K562 (cell line): Measurements from ENCODE around the gene IFI6. TPM values are rescaled to one million over a fixed set of nuclear protein-coding genes. Genes with fewer than 3 reads are reported as not detected.

Experiments used
- ATAC-seq: fragments of 200-7000 bp; cut with Tn5 transposase; 3 replicates; pipeline ENCODE4 v1.9.1; 2020; ENCODE audit warnings: moderate library complexity
- BruUV-seq: library from RNA; stranded (reverse); fragments of 400-500 nt; replicated peaks from 2 replicates; lab custom pipeline; 2021; lab: Mats Ljungman, UMichigan
- CTCF ChIA-PET: fragments of 300-600 bp; formaldehyde crosslinking; extraction: SDS; loops from one replicate; lab custom pipeline; 2021; ENCODE audit warnings: low intra/inter-chr PET ratio; lab: Yijun Ruan, JAX
- POLR2A ChIA-PET: fragments of 300-600, 350-650 bp; sonication (Branson Sonifier 250); formaldehyde crosslinking; extraction: SDS; loops from one replicate; lab custom pipeline; 2021; ENCODE audit warnings: antibody characterized with exemption, inconsistent platforms; lab: Yijun Ruan, JAX
- DNase-seq, 4 experiments: peaks; one replicate each; pipeline versions ENCODE4 v3.0.0 to v3.0.0-alpha.2; 2011 to 2018; ENCODE audit warnings: low spot score in 3 of 4, mixed read lengths in 3 of 4; ENCODE audit errors: extremely low read depth in 1 of 4
- FAIRE-seq: peaks from 2 replicates; lab custom pipeline; 2011; peaks lifted over from hg19 to GRCh38; lab: Jason Lieb, UNC
- H2AFZ ChIP-seq: 2 replicates; pipeline ENCODE4 v1.6.0; 2011; ENCODE audit warnings: low read depth, low read length, control low read depth, inconsistent platforms
- H3K27ac ChIP-seq: fragments of 200-600 bp; 3 replicates; pipeline ENCODE4 v1.8.0; 2011; ENCODE audit warnings: low read depth, mild to moderate bottlenecking, control low read depth, inconsistent platforms, low read length, moderate library complexity, mixed read lengths; ENCODE audit errors: extremely low read depth
- H3K27me3 ChIP-seq, 2 experiments: fragments of 300-600 bp in 1 of 2; 2 replicates in 1 of 2; 3 replicates in 1 of 2; pipeline versions ENCODE4 v1.6.0 to v1.8.0; 2011; ENCODE audit warnings: inconsistent platforms in 2 of 2, low read length in 2 of 2, mild to moderate bottlenecking in 1 of 2, mixed read lengths in 1 of 2, moderate library complexity in 1 of 2; ENCODE audit not compliant: control insufficient read depth in 2 of 2, insufficient read depth in 2 of 2
- H3K36me3 ChIP-seq: fragments of 300-600 bp; 3 replicates; pipeline ENCODE4 v1.8.0; 2011; ENCODE audit warnings: mild to moderate bottlenecking, low read length, inconsistent platforms; ENCODE audit not compliant: control insufficient read depth, insufficient read depth
- H3K4me1 ChIP-seq, 2 experiments: fragments of 200-600 bp in 1 of 2; replicated peaks in 1 of 2; 2 replicates in 1 of 2; 3 replicates in 1 of 2; pipeline versions ENCODE4 v1.5.1 to v1.8.0; 2011; ENCODE audit warnings: inconsistent platforms in 2 of 2, low read length in 2 of 2, mild to moderate bottlenecking in 1 of 2, mixed read lengths in 1 of 2, moderate library complexity in 1 of 2; ENCODE audit not compliant: control insufficient read depth in 2 of 2, insufficient read depth in 2 of 2
- H3K4me2 ChIP-seq: 2 replicates; pipeline ENCODE4 v1.6.1; 2011; ENCODE audit warnings: low read length, control low read depth, inconsistent platforms, mixed read lengths; ENCODE audit not compliant: insufficient read depth
- H3K4me3 ChIP-seq: fragments of 200-600 bp; sonication (generic), shearing (Covaris generic); 2 replicates; pipeline ENCODE4 v1.5.1; 2016; ENCODE audit warnings: control low read depth, inconsistent platforms
- H3K79me2 ChIP-seq: fragments of 200-600 bp; 3 replicates; pipeline ENCODE4 v1.8.0; 2011; ENCODE audit warnings: low read length, inconsistent platforms; ENCODE audit not compliant: control insufficient read depth, insufficient read depth
- H3K9ac ChIP-seq, 2 experiments: 2 replicates each; pipeline versions ENCODE4 v1.6.0 to v1.6.1; 2011; ENCODE audit warnings: low read depth in 2 of 2, low read length in 2 of 2, control low read depth in 1 of 2, inconsistent platforms in 1 of 2, mild to moderate bottlenecking in 1 of 2, mixed read lengths in 1 of 2; ENCODE audit not compliant: insufficient read depth in 1 of 2
- H3K9me1 ChIP-seq: one replicate; pipeline ENCODE4 v1.6.0; 2011; ENCODE audit warnings: inconsistent platforms, mild to moderate bottlenecking, low read length, moderate library complexity; ENCODE audit not compliant: control insufficient read depth, insufficient read depth
- H3K9me3 ChIP-seq: replicated peaks from 2 replicates; pipeline ENCODE4 v1.5.1; 2011; ENCODE audit warnings: low read depth, low read length, inconsistent platforms; ENCODE audit not compliant: control insufficient read depth, insufficient read depth
- H4K20me1 ChIP-seq: replicated peaks from 2 replicates; pipeline ENCODE4 v1.6.1; 2011; ENCODE audit warnings: low read length, inconsistent platforms, mixed read lengths; ENCODE audit not compliant: control insufficient read depth, insufficient read depth
- BRD9 ChIP-seq: fragments of 450-650 bp; IDR thresholded peaks from 2 replicates; pipeline ENCODE4 v1.6.1; 2018; ENCODE audit warnings: low read depth; ENCODE audit not compliant: partially characterized antibody
- HDAC6 ChIP-seq: IDR thresholded peaks from 2 replicates; pipeline ENCODE4 v1.6.1; 2012; ENCODE audit warnings: low read depth, mild to moderate bottlenecking, control low read depth, inconsistent platforms, low read length, moderate library complexity
- ZFX ChIP-seq: sonication (generic); formaldehyde crosslinking; IDR thresholded peaks from 2 replicates; pipeline ENCODE4 v1.8.0; 2022; ENCODE audit warnings: mild to moderate bottlenecking, missing genetic modification reagents, moderate library complexity
- ZNF165 ChIP-seq: fragments of 250-450 bp; sonication (Bioruptor Pico); IDR thresholded peaks from 2 replicates; pipeline ENCODE4 v1.4.0; 2020; ENCODE audit warnings: borderline replicate concordance
- ZNF318 ChIP-seq, 2 experiments: fragments of 450-650 bp; IDR thresholded peaks; 2 replicates each; pipeline ENCODE4 v1.6.1; 2016; ENCODE audit warnings: mild to moderate bottlenecking in 2 of 2, borderline replicate concordance in 1 of 2, low read depth in 1 of 2, moderate library complexity in 1 of 2
- ZNF592 ChIP-seq: fragments of 450-650 bp; IDR thresholded peaks from 2 replicates; pipeline ENCODE4 v1.6.1; 2017; ENCODE audit warnings: antibody characterized with exemption, mild to moderate bottlenecking
- WGBS: fragments of 100-300 bp; shearing (Covaris generic); methylation state at CpG from one replicate; pipeline ENCODE4 v1.1.6; 2016; ENCODE audit warnings: low coverage, mixed read lengths; ENCODE audit not compliant: insufficient coverage; ENCODE audit errors: missing lambda C conversion rate; 5-methylcytosine and 5-hydroxymethylcytosine counted together
- in situ Hi-C: fragments of 300-500 bp; cut with MboI; formaldehyde crosslinking; loops from 4 replicates; pipeline ENCODE4 v1.15.0; 2018; ENCODE audit warnings: inconsistent platforms, mixed read lengths
- intact Hi-C: fragments of 100-400 bp; cut with micrococcal nuclease; formaldehyde crosslinking; loops from 2 replicates; pipeline ENCODE4 v1.14.2; 2022
- polyA plus RNA-seq, 8 experiments: library from polyadenylated mRNA; depleted of rRNA in 4 of 8; stranded (reverse) in 5 of 8; unstranded in 3 of 8; fragments of >200 nt; fragmentation: Nextera tagmentation in 2 of 8; fragmentation: Illumina TruSeq in 1 of 8; extraction: Ambion mirVana in 2 of 8; extraction: Trizol in 1 of 8; gene quantifications; 2 replicates each; pipeline versions ENCODE4 v1.2.1 to v1.2.3, GENCODE V29; 2011 to 2014; ENCODE audit warnings: inconsistent platforms in 1 of 8, missing spikeins in 1 of 8
- total RNA-seq, 7 experiments: library from RNA; depleted of rRNA in 6 of 7; stranded (reverse); fragments of >200 nt in 6 of 7; fragmentation: Illumina TruSeq in 2 of 7; extraction: Trizol in 2 of 7; gene quantifications; 2 replicates each; pipeline versions ENCODE4 v1.2.1 to v1.2.3, GENCODE V29; 2011 to 2021; ENCODE audit warnings: low replicate concordance in 1 of 7

IFI6 gene
- total and polyA plus RNA-seq, 9 of the 15 experiments (the other 6 are each of a cell fraction or from before 2014, with no cell fraction given): 0.17 to 4.5 (median 2.2) TPM

GRCh38 chr1:27662707-27663393 is 9.1 kb downstream of the IFI6 start:
- Histone ChIP-seq H3K4me1 (peaks cover 27 to 39% of the 10 kb centered on the region in 2 experiments), H4K20me1 (no peaks in the 10 kb centered on the region), H3K36me3 (no peaks in the 10 kb centered on the region), H3K27ac (peak overlapping the region; percentile 30; the same call in 2 of the 3 replicates), H3K79me2 (no peaks in the 10 kb centered on the region), H2AFZ (peak overlapping the region; percentile 86), H3K9me1 (no peaks in the 10 kb centered on the region), H3K9me3 (no peaks in the 10 kb centered on the region), H3K4me2 (no peak overlapping the region), H3K27me3 (no peaks in the 10 kb centered on the region), H3K9ac (peak overlapping the region; percentile 3 to 77; a peak in 3 of 4 replicates), H3K4me3 (no peak overlapping the region)
- intact Hi-C loops: loop anchor here (1.0 to 10.0 kb wide), 6 partner anchors 19 to 618 kb away; partner anchors contain the start of gene GPR3
- WGBS: 33% methylated on average over 12 of the region's 12 CpGs
- ChIA-PET POLR2A (interaction anchor here (0.5 to 1.6 kb wide), 10 partner anchors 9 to 977 kb away, joined by 3 to 7 read pairs (median 4); partner anchors contain the start of gene IFI6), CTCF (interaction anchor here (0.6 to 8.3 kb wide), 10 partner anchors 19 to 362 kb away, joined by 3 to 157 read pairs (median 5); partner anchors contain the start of gene AHDC1)
- BruUV-seq: no TSS peak
- peak; percentile 76 for ATAC-seq
- peak; percentile 75 to 91 (median 82) for DNase-seq
- peak; percentile 95 for FAIRE-seq
- in situ Hi-C loops: loop anchor here (5.0 kb wide), 3 partner anchors 51 to 271 kb away; partner anchors contain the start of gene GPR3
- TF ChIP-seq ZNF592 (0 out of 2 replicates have a peak, but pooled peaks have one; percentile 79), ZNF318 (IDR thresholded peaks at IDR 0.05; ENCODE audit: borderline replicate concordance in 1 of 2, low read depth in 1 of 2) (no peak), HDAC6 (no peak), ZNF165 (no peak), ZFX (peak; percentile 80), BRD9 (peak; percentile 83)
